ENCODE data around the gene PILRB. TPM values are rescaled to one million over a fixed set of nuclear protein-coding genes. Genes with fewer than 3 reads are reported as not detected.

The PILRB gene
- total RNA-seq, 2 donors from 2014 or later = 41.0 to 103 TPM

GRCh38 chr7:100387695-100388094 lies 29.8 kb downstream of the PILRB start:
- DNase-seq (ENCODE audit: low spot score in 2 of 2) (no peak), ATAC-seq (no peak)
- no peaks in the 10 kb centered on the region for H3K36me3 Mint-ChIP-seq
- H3K27ac Mint-ChIP-seq = no peak overlapping the region
- no peaks in the 10 kb centered on the region for H3K9me3 Mint-ChIP-seq

GRCh38 chr7:100389437-100390088 lies 31.6 kb downstream of the PILRB start:
- Mint-ChIP-seq H3K9me3 (no peaks in the 10 kb centered on the region), H3K36me3 (no peaks in the 10 kb centered on the region), H3K27ac (no peak overlapping the region)
- no peak for ATAC-seq
- no peak for DNase-seq (ENCODE audit: low spot score in 2 of 2)

GRCh38 chr7:100390286-100391009 lies 32.5 kb downstream of the PILRB start:
- DNase-seq (ENCODE audit: low spot score in 2 of 2) (no peak), ATAC-seq (no peak)
- Mint-ChIP-seq H3K9me3 (no peaks in the 10 kb centered on the region), H3K27ac (peak overlapping the region in 1 of 2 donors; percentile 16), H3K36me3 (no peaks in the 10 kb centered on the region)

GRCh38 chr7:100393233-100393905 lies 35.5 kb downstream of the PILRB start:
- no peak overlapping the region for H3K27ac Mint-ChIP-seq

GRCh38 chr7:100394077-100394476 lies 36.2 kb downstream of the PILRB start:
- ATAC-seq = no peak
- no peak for DNase-seq (ENCODE audit: low spot score in 2 of 2)
- no peak overlapping the region for H3K27ac Mint-ChIP-seq
- no peaks in the 10 kb centered on the region for H3K9me3 Mint-ChIP-seq
- no peaks in the 10 kb centered on the region for H3K36me3 Mint-ChIP-seq

More at GRCh38 chr7:100393233-100393905, 35.5 kb downstream of the PILRB start:
- H3K9me3 Mint-ChIP-seq = no peaks in the 10 kb centered on the region
- H3K36me3 Mint-ChIP-seq = no peaks in the 10 kb centered on the region
- ATAC-seq (no peak), DNase-seq (ENCODE audit: low spot score in 2 of 2) (no peak)

GRCh38 chr7:100396421-100396982 lies 38.6 kb downstream of the PILRB start:
- H3K27ac Mint-ChIP-seq = peak overlapping the region; percentile 78 to 85
- no peaks in the 10 kb centered on the region for H3K36me3 Mint-ChIP-seq
- peak; percentile 94 for ATAC-seq
- no peaks in the 10 kb centered on the region for H3K9me3 Mint-ChIP-seq
- peak in 1 of 2 donors; percentile 46 for DNase-seq (ENCODE audit: low spot score in 2 of 2)

- ATAC-seq = no peak
- H3K27ac Mint-ChIP-seq = peak overlapping the region; percentile 78 to 85
- DNase-seq (ENCODE audit: low spot score in 2 of 2) = no peak
- H3K36me3 Mint-ChIP-seq = no peaks in the 10 kb centered on the region
- no peaks in the 10 kb centered on the region for H3K9me3 Mint-ChIP-seq
Observed at GRCh38 chr7:100397315-100398081, 39.6 kb downstream of the PILRB start.

GRCh38 chr7:100398239-100398638 lies 40.3 kb downstream of the PILRB start:
- H3K27ac Mint-ChIP-seq = no peak overlapping the region
- DNase-seq (ENCODE audit: low spot score in 2 of 2) (no peak), ATAC-seq (no peak)
- H3K36me3 Mint-ChIP-seq = no peaks in the 10 kb centered on the region
- no peaks in the 10 kb centered on the region for H3K9me3 Mint-ChIP-seq

GRCh38 chr7:100400041-100400440 lies 42.1 kb downstream of the PILRB start:
- Mint-ChIP-seq H3K9me3 (no peaks in the 10 kb centered on the region), H3K36me3 (no peaks in the 10 kb centered on the region), H3K27ac (no peak overlapping the region)
- DNase-seq (ENCODE audit: low spot score in 2 of 2) (no peak), ATAC-seq (no peak)

GRCh38 chr7:100400656-100401055 lies 42.7 kb downstream of the PILRB start:
- DNase-seq (ENCODE audit: low spot score in 2 of 2) (peak in 1 of 2 donors; percentile 19), ATAC-seq (no peak)
- Mint-ChIP-seq H3K9me3 (no peaks in the 10 kb centered on the region), H3K36me3 (no peaks in the 10 kb centered on the region), H3K27ac (no peak overlapping the region)

- ATAC-seq = no peak
- no peaks in the 10 kb centered on the region for H3K36me3 Mint-ChIP-seq
- DNase-seq (ENCODE audit: low spot score in 2 of 2) = no peak
- no peak overlapping the region for H3K27ac Mint-ChIP-seq
- H3K9me3 Mint-ChIP-seq = no peaks in the 10 kb centered on the region
Observed at GRCh38 chr7:100401811-100402210, 43.9 kb downstream of the PILRB start.

- H3K9me3 Mint-ChIP-seq = no peaks in the 10 kb centered on the region
- no peaks in the 10 kb centered on the region for H3K36me3 Mint-ChIP-seq
- no peak for DNase-seq (ENCODE audit: low spot score in 2 of 2)
- H3K27ac Mint-ChIP-seq = no peak overlapping the region
- no peak for ATAC-seq
Observed at GRCh38 chr7:100402241-100402640, 44.3 kb downstream of the PILRB start.

GRCh38 chr7:100406767-100407166 lies 48.9 kb downstream of the PILRB start:
- Mint-ChIP-seq H3K27ac (no peak overlapping the region), H3K9me3 (no peaks in the 10 kb centered on the region), H3K36me3 (no peaks in the 10 kb centered on the region)
- no peak for DNase-seq (ENCODE audit: low spot score in 2 of 2)
- no peak for ATAC-seq

GRCh38 chr7:100407285-100408180 lies 49.6 kb downstream of the PILRB start:
- ATAC-seq = peak; percentile 86 to 88
- DNase-seq (ENCODE audit: low spot score in 2 of 2) = peak in 1 of 2 donors; percentile 48
- H3K27ac Mint-ChIP-seq = no peak overlapping the region
- H3K36me3 Mint-ChIP-seq = no peaks in the 10 kb centered on the region
- H3K9me3 Mint-ChIP-seq = no peaks in the 10 kb centered on the region

- H3K36me3 Mint-ChIP-seq = no peaks in the 10 kb centered on the region
Observed at GRCh38 chr7:100411101-100411500, 53.2 kb downstream of the PILRB start.

GRCh38 chr7:100413346-100413745 lies 55.4 kb downstream of the PILRB start:
- no peak overlapping the region for H3K27ac Mint-ChIP-seq
- no peaks in the 10 kb centered on the region for H3K9me3 Mint-ChIP-seq
- no peak for DNase-seq (ENCODE audit: low spot score in 2 of 2)
- ATAC-seq = no peak
- no peaks in the 10 kb centered on the region for H3K36me3 Mint-ChIP-seq

More at GRCh38 chr7:100411101-100411500, 53.2 kb downstream of the PILRB start:
- no peak for DNase-seq (ENCODE audit: low spot score in 2 of 2)
- no peak for ATAC-seq
- Mint-ChIP-seq H3K27ac (no peak overlapping the region), H3K9me3 (no peaks in the 10 kb centered on the region)
